Measurements from ENCODE around the gene ATP2B2. TPM values are rescaled to one million over a fixed set of nuclear protein-coding genes. Genes with fewer than 3 reads are reported as not detected.

Gene ATP2B2
- polyA plus RNA-seq, 12 donors: 0.85 to 11.8 (median 3.6) TPM; not detected in 2

GRCh38 chr3:10530241-10530640, 24.9 kb upstream of the ATP2B2 start:
- DNase-seq: no peak

GRCh38 chr3:10529809-10530208, 24.4 kb upstream of the ATP2B2 start:
- DNase-seq: no peak

GRCh38 chr3:10528046-10528445, 22.7 kb upstream of the ATP2B2 start:
- no peak for DNase-seq

GRCh38 chr3:10527295-10528001, 22.1 kb upstream of the ATP2B2 start:
- DNase-seq: no peak

GRCh38 chr3:10526366-10526765, 21.0 kb upstream of the ATP2B2 start:
- no peak for DNase-seq

GRCh38 chr3:10524799-10525301, 19.5 kb upstream of the ATP2B2 start:
- no peak for DNase-seq

GRCh38 chr3:10524270-10524669, 18.9 kb upstream of the ATP2B2 start:
- DNase-seq: no peak

- DNase-seq: no peak
Measured at GRCh38 chr3:10523561-10523960, 18.2 kb upstream of the ATP2B2 start.

GRCh38 chr3:10522646-10523303, 17.4 kb upstream of the ATP2B2 start:
- no peak for DNase-seq

- DNase-seq: no peak
Measured at GRCh38 chr3:10521772-10522441, 16.5 kb upstream of the ATP2B2 start.

GRCh38 chr3:10520072-10520471, 14.7 kb upstream of the ATP2B2 start:
- no peak for DNase-seq

- DNase-seq: no peak
Measured at GRCh38 chr3:10519236-10519635, 13.8 kb upstream of the ATP2B2 start.

- DNase-seq: no peak
Measured at GRCh38 chr3:10518506-10519150, 13.2 kb upstream of the ATP2B2 start.

GRCh38 chr3:10517627-10518026, 12.2 kb upstream of the ATP2B2 start:
- DNase-seq: no peak

GRCh38 chr3:10516544-10517452, 11.4 kb upstream of the ATP2B2 start:
- no peak for DNase-seq

- DNase-seq: no peak
Measured at GRCh38 chr3:10515884-10516495, 10.6 kb upstream of the ATP2B2 start.

- no peak for DNase-seq
Measured at GRCh38 chr3:10515396-10515795, 10.0 kb upstream of the ATP2B2 start.

GRCh38 chr3:10514407-10515069, 9.2 kb upstream of the ATP2B2 start:
- no peak for DNase-seq

- no peak for DNase-seq
Measured at GRCh38 chr3:10513306-10513705, 7.9 kb upstream of the ATP2B2 start.

- DNase-seq: no peak
Measured at GRCh38 chr3:10512687-10513086, 7.3 kb upstream of the ATP2B2 start.
